ENCODE data around the gene EGR2. TPM values are rescaled to one million over a fixed set of nuclear protein-coding genes. Genes with fewer than 3 reads are reported as not detected.
A peak's percentile ranks its signal among the peaks of the same experiment; 100 is the strongest.

EGR2 gene
- total RNA-seq, 1 experiment from 2014 or later, result 2.6 TPM

DNA sequence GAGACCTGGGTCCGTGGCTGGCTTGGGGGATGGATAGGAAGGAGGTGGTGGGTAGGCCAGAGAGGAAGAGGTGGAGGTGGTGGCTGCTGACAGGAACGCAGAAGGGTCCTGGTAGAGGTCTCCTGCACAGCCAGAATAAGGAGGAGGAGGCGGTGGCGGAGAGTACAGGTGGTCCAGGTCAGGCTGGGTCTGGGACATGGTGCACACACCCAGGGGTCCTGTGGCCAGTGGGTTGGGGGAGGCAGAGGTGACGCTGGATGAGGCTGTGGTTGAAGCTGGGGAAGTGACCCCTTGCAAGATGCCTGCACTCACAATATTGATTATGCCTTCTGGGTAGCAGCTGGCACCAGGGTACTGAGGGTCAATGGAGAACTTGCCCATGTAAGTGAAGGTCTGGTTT is 2.2 kb downstream of the EGR2 start:
- Mint-ChIP-seq H3K4me3 (peak overlapping the region; percentile 15 to 93; a peak in 3 of 5 replicates), H3K27ac (no peak overlapping the region), H3K9me3 (peaks cover 0 to 6% of the 10 kb centered on the region in 2 experiments; a peak in 3 of 5 replicates), H3K27me3 (ENCODE audit: low read depth) (peaks cover 71% of the 10 kb centered on the region), H3K4me1 (peaks cover 21 to 22% of the 10 kb centered on the region in 2 experiments), H3K36me3 (ENCODE audit: insufficient read depth in 1 of 3, low read depth in 3 of 3) (peaks cover 2 to 7% (median 6%) of the 10 kb centered on the region in 3 experiments; a peak in 5 of 7 replicates)
- no peak overlapping the region for H4K8ac ChIP-seq (replicated peaks; ENCODE audit: insufficient read length, low read depth, low read length)
- no peaks in the 10 kb centered on the region for H3K9me3 ChIP-seq (ENCODE audit: control insufficient read depth, low read depth, low read length)
- peaks cover 25% of the 10 kb centered on the region for H3K23me2 ChIP-seq (ENCODE audit: insufficient read length, low read depth, low read length, poor library complexity, severe bottlenecking)
- no peak overlapping the region for H4K91ac ChIP-seq (ENCODE audit: insufficient read length, low read depth, low read length)
- H3K27me3 ChIP-seq (ENCODE audit: insufficient read depth, low read length), result peaks cover 19% of the 10 kb centered on the region; the same call in 1 of the 2 replicates
- H3K18ac ChIP-seq (ENCODE audit: insufficient read length, low read depth, low read length), result no peak overlapping the region
- H3K23ac ChIP-seq (ENCODE audit: insufficient read length, low read depth, low read length), result no peak overlapping the region
- DNase-seq, result no peak
- no peak overlapping the region for H2BK15ac ChIP-seq (ENCODE audit: low read depth, low read length)
- no peak overlapping the region for H2AFZ ChIP-seq (ENCODE audit: low read length)
- H3K4me1 ChIP-seq (ENCODE audit: insufficient read depth, low read length), result no peaks in the 10 kb centered on the region
- H3T11ph ChIP-seq (ENCODE audit: low read length), result no peak overlapping the region
- no peaks in the 10 kb centered on the region for H4K20me1 ChIP-seq (ENCODE audit: control insufficient read depth, insufficient read depth, insufficient read length)
- no peak overlapping the region for H3K56ac ChIP-seq (ENCODE audit: insufficient read length, low read depth, low read length)
- H3K79me1 ChIP-seq (ENCODE audit: insufficient read depth, low read depth, low read length, poor library complexity, severe bottlenecking), result no peaks in the 10 kb centered on the region
- no peak overlapping the region for H3K4ac ChIP-seq (ENCODE audit: low read depth, low read length)
- no peak overlapping the region for H2BK5ac ChIP-seq (ENCODE audit: insufficient read length, low read length)
- no peak overlapping the region for H3K9ac ChIP-seq (ENCODE audit: extremely low read depth, insufficient read length, low read length)
- WGBS (ENCODE audit: extremely low coverage, insufficient read length, low lambda C conversion rate), result no CpG with 5 or more reads among the region's 5 CpGs
- no peak overlapping the region for H2BK12ac ChIP-seq (ENCODE audit: insufficient read length, low read depth, low read length)
- H2AK5ac ChIP-seq (ENCODE audit: insufficient read length, low read length), result no peak overlapping the region
- H3K14ac ChIP-seq (ENCODE audit: insufficient read depth, low read length), result no peak overlapping the region; the same call in 1 of the 2 replicates
- H2BK20ac ChIP-seq (ENCODE audit: low read depth, low read length, poor library complexity, severe bottlenecking), result no peak overlapping the region
- H3K79me2 ChIP-seq (ENCODE audit: insufficient read depth, low read length), result no peaks in the 10 kb centered on the region
- H3K4me2 ChIP-seq (ENCODE audit: insufficient read depth, insufficient read length, low read length), result no peak overlapping the region
- TF ChIP-seq, protein P1, sequence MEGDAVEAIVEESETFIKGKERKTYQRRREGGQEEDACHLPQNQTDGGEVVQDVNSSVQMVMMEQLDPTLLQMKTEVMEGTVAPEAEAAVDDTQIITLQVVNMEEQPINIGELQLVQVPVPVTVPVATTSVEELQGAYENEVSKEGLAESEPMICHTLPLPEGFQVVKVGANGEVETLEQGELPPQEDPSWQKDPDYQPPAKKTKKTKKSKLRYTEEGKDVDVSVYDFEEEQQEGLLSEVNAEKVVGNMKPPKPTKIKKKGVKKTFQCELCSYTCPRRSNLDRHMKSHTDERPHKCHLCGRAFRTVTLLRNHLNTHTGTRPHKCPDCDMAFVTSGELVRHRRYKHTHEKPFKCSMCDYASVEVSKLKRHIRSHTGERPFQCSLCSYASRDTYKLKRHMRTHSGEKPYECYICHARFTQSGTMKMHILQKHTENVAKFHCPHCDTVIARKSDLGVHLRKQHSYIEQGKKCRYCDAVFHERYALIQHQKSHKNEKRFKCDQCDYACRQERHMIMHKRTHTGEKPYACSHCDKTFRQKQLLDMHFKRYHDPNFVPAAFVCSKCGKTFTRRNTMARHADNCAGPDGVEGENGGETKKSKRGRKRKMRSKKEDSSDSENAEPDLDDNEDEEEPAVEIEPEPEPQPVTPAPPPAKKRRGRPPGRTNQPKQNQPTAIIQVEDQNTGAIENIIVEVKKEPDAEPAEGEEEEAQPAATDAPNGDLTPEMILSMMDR (conservative IDR thresholded peaks at IDR 0.05), result no peak
- H2BK120ac ChIP-seq (ENCODE audit: low read depth, low read length, poor library complexity, severe bottlenecking), result no peak overlapping the region
- no peak overlapping the region for H4K5ac ChIP-seq (ENCODE audit: insufficient read length, low read depth, low read length)
- no peak overlapping the region for H3K27ac ChIP-seq (ENCODE audit: insufficient read length, low read depth, low read length)

All from H9 (cell line).